ENCODE data around the gene MRPL38. TPM values are rescaled to one million over a fixed set of nuclear protein-coding genes. Genes with fewer than 3 reads are reported as not detected.
"Not testable (repeated sequence)": the region's sequence is repeated elsewhere in the genome, so short reads cannot be mapped to it uniquely, and the experiment has no call there.

MRPL38 gene
- total and polyA plus RNA-seq, 2 donors (not counting 1 experiment from before 2014, with no cell fraction given): 126 to 127 TPM

- no peak overlapping the region for H3K9ac ChIP-seq (ENCODE audit: low read length)
- no peak overlapping the region for H3K4me2 ChIP-seq (replicated peaks; ENCODE audit: low read depth, low read length, poor library complexity, severe bottlenecking)
- no peak overlapping the region for H3K4me3 Mint-ChIP-seq
- H3K27me3 ChIP-seq (replicated peaks in 1 of 4; ENCODE audit: control extremely low read depth in 1 of 4, control insufficient read depth in 3 of 4, insufficient read depth in 4 of 4, low read length in 3 of 4): no peaks in the 10 kb centered on the region
- H3K9me3 Mint-ChIP-seq (ENCODE audit: insufficient read depth): no peaks in the 10 kb centered on the region
- H3K36me3 ChIP-seq (replicated peaks in 1 of 2; ENCODE audit: control extremely low read depth in 1 of 2, control insufficient read depth in 1 of 2, extremely low read depth in 1 of 2, insufficient read depth in 2 of 2, low read length in 1 of 2): no peaks in the 10 kb centered on the region
- ChIA-PET CTCF (interaction anchor here (1.2 kb wide), 1 partner anchor 136 kb away, joined by 3 read pairs; no protein-coding TSS in a partner anchor), POLR2A (interaction anchor here (0.7 kb wide), 1 partner anchor 17 kb away, joined by 3 read pairs; the partner anchor contains the start of gene WBP2)
- ATAC-seq (ENCODE audit: low read depth): no peak
- no peak for TF ChIP-seq CTCF (IDR thresholded peaks at IDR 0.05)
- no peak for TF ChIP-seq EZH2 (IDR thresholded peaks at IDR 0.05; ENCODE audit: borderline replicate concordance, insufficient read depth, low read depth, low read length, poor library complexity, severe bottlenecking)
- no peaks in the 10 kb centered on the region for H3K27me3 Mint-ChIP-seq
- no peak overlapping the region for H3K4me3 ChIP-seq (ENCODE audit: control extremely low read depth in 1 of 5, extremely low read depth in 1 of 5, insufficient read depth in 1 of 5, low read depth in 2 of 5, low read length in 4 of 5)
- no peaks in the 10 kb centered on the region for H3K79me2 ChIP-seq (ENCODE audit: control insufficient read depth, insufficient read depth, low read length)
- H3K27ac Mint-ChIP-seq: no peak overlapping the region
- H4K20me1 ChIP-seq (ENCODE audit: control insufficient read depth, insufficient read depth, low read length, poor library complexity, severe bottlenecking): no peaks in the 10 kb centered on the region
- H3K4me1 ChIP-seq (ENCODE audit: control insufficient read depth in 2 of 2, insufficient read depth in 2 of 2, low read length in 2 of 2): peaks cover 25 to 36% of the 10 kb centered on the region in 2 donors
- H3K9me3 ChIP-seq (ENCODE audit: control extremely low read depth in 1 of 3, control insufficient read depth in 2 of 3, insufficient read depth in 1 of 3, low read length in 2 of 3): no peaks in the 10 kb centered on the region
- H3K4me1 Mint-ChIP-seq: peaks cover 24% of the 10 kb centered on the region
- no peak overlapping the region for H3K27ac ChIP-seq (ENCODE audit: low read length in 2 of 2)
- H2AFZ ChIP-seq (ENCODE audit: insufficient read depth, low read depth, low read length, poor library complexity, severe bottlenecking): no peak overlapping the region
- WGBS (ENCODE audit: insufficient coverage): 58% methylated on average over 12 of the region's 13 CpGs
- intact Hi-C loops (cut with micrococcal nuclease): no loop called here
- DNase-seq: no peak
These were observed 32.0 kb downstream of the MRPL38 start for GRCh38 chr17:75872434-75873351.

- H3K27ac ChIP-seq (ENCODE audit: low read length in 2 of 2); CTCF ChIA-PET; H3K4me3 Mint-ChIP-seq; H3K4me2 ChIP-seq (replicated peaks; ENCODE audit: low read depth, low read length, poor library complexity, severe bottlenecking); H3K9me3 ChIP-seq (ENCODE audit: control extremely low read depth in 1 of 3, control insufficient read depth in 2 of 3, insufficient read depth in 1 of 3, low read length in 2 of 3); H3K79me2 ChIP-seq (ENCODE audit: control insufficient read depth, insufficient read depth, low read length); H2AFZ ChIP-seq (ENCODE audit: insufficient read depth, low read depth, low read length, poor library complexity, severe bottlenecking); DNase-seq; H3K27ac Mint-ChIP-seq; H3K27me3 Mint-ChIP-seq; intact Hi-C loops (cut with micrococcal nuclease); POLR2A ChIA-PET; H3K9me3 Mint-ChIP-seq (ENCODE audit: insufficient read depth); H3K4me3 ChIP-seq (ENCODE audit: control extremely low read depth in 1 of 5, extremely low read depth in 1 of 5, insufficient read depth in 1 of 5, low read depth in 2 of 5, low read length in 4 of 5); H3K9ac ChIP-seq (ENCODE audit: low read length); ATAC-seq (ENCODE audit: low read depth); H3K27me3 ChIP-seq (replicated peaks in 1 of 4; ENCODE audit: control extremely low read depth in 1 of 4, control insufficient read depth in 3 of 4, insufficient read depth in 4 of 4, low read length in 3 of 4); H3K4me1 Mint-ChIP-seq; H4K20me1 ChIP-seq (ENCODE audit: control insufficient read depth, insufficient read depth, low read length, poor library complexity, severe bottlenecking); H3K36me3 ChIP-seq (replicated peaks in 1 of 2; ENCODE audit: control extremely low read depth in 1 of 2, control insufficient read depth in 1 of 2, extremely low read depth in 1 of 2, insufficient read depth in 2 of 2, low read length in 1 of 2): not testable (repeated sequence)
- H3K4me1 ChIP-seq (ENCODE audit: control insufficient read depth in 2 of 2, insufficient read depth in 2 of 2, low read length in 2 of 2): peaks cover under 1 to 12% of the 10 kb centered on the region in 2 donors
- 93% methylated on average over 7 of the region's 10 CpGs for WGBS (ENCODE audit: insufficient coverage)
These were observed 34.5 kb downstream of the MRPL38 start for GRCh38 chr17:75870228-75870627.
